GM23248 (cell line): Measurements from ENCODE around the gene COMMD1. TPM values are rescaled to one million over a fixed set of nuclear protein-coding genes. Genes with fewer than 3 reads are reported as not detected.

Source experiments
- DNase-seq: peaks from one replicate; pipeline ENCODE4 v3.0.0-alpha.2; 2015
- H2AFZ ChIP-seq: fragments of 200-600 bp; sonication (generic); 2 replicates; pipeline ENCODE4 v1.6.1; 2016; ENCODE audit warnings: antibody characterized with exemption
- H3F3A ChIP-seq: fragments of 200-600 bp; sonication (generic); 2 replicates; pipeline ENCODE4 v1.6.1; 2016; ENCODE audit warnings: mild to moderate bottlenecking, antibody characterized with exemption, mixed run types; ENCODE audit not compliant: insufficient read depth
- H3K27ac ChIP-seq: fragments of 200-600 bp; sonication (generic); 2 replicates; pipeline ENCODE4 v1.5.1; 2016; ENCODE audit warnings: mild to moderate bottlenecking
- H3K27me3 ChIP-seq: fragments of 200-600 bp; sonication (generic); replicated peaks from 2 replicates; pipeline ENCODE4 v1.6.1; 2016; ENCODE audit warnings: mild to moderate bottlenecking; ENCODE audit not compliant: insufficient read depth
- H3K36me3 ChIP-seq: fragments of 200-600 bp; sonication (generic); 2 replicates; pipeline ENCODE4 v1.6.1; 2016; ENCODE audit warnings: low read depth, mild to moderate bottlenecking
- H3K4me1 ChIP-seq: fragments of 200-600 bp; sonication (generic); 2 replicates; pipeline ENCODE4 v1.6.1; 2016; ENCODE audit warnings: mild to moderate bottlenecking; ENCODE audit not compliant: insufficient read depth
- H3K4me2 ChIP-seq: fragments of 200-600 bp; sonication (generic); one replicate; pipeline ENCODE4 v1.6.1; 2016; ENCODE audit warnings: mild to moderate bottlenecking; ENCODE audit not compliant: unreplicated experiment
- H3K4me3 ChIP-seq: fragments of 200-600 bp; sonication (generic); 2 replicates; pipeline ENCODE4 v1.5.1; 2016; ENCODE audit warnings: mild to moderate bottlenecking
- H3K79me2 ChIP-seq: fragments of 200-600 bp; sonication (generic); 2 replicates; pipeline ENCODE4 v1.6.1; 2016; ENCODE audit warnings: mild to moderate bottlenecking; ENCODE audit not compliant: insufficient read depth
- H3K9ac ChIP-seq: fragments of 200-600 bp; sonication (generic); 2 replicates; pipeline ENCODE4 v1.6.1; 2016; ENCODE audit warnings: mild to moderate bottlenecking
- H3K9me2 ChIP-seq: fragments of 200-600 bp; sonication (generic); 2 replicates; pipeline ENCODE4 v1.6.1; 2016; ENCODE audit warnings: mixed run types, mild to moderate bottlenecking, moderate library complexity; ENCODE audit not compliant: insufficient read depth
- H3K9me3 ChIP-seq: fragments of 200-600 bp; sonication (generic); one replicate; pipeline ENCODE4 v1.6.1; 2017; ENCODE audit warnings: low read depth
- H4K20me1 ChIP-seq: fragments of 200-600 bp; sonication (generic); 2 replicates; pipeline ENCODE4 v1.6.0; 2016; ENCODE audit not compliant: insufficient read depth
- EZH2 ChIP-seq: fragments of 200-600 bp; sonication (generic); IDR thresholded peaks from 2 replicates; pipeline ENCODE4 v1.6.1; 2018; ENCODE audit warnings: antibody characterized with exemption, mild to moderate bottlenecking; ENCODE audit not compliant: insufficient read depth, poor library complexity, severe bottlenecking
- EZH2phosphoT487 ChIP-seq: fragments of 200-600 bp; sonication (generic); IDR thresholded peaks from 2 replicates; pipeline ENCODE4 v1.6.1; 2018; ENCODE audit warnings: antibody characterized with exemption, moderate library complexity, mild to moderate bottlenecking, low read depth; ENCODE audit not compliant: insufficient read depth
- WGBS, 2 experiments: methylation state at CpG; one replicate each; pipeline ENCODE4 v1.1.6; 2015 to 2017; ENCODE audit warnings: low lambda C conversion rate in 2 of 2, low coverage in 1 of 2; ENCODE audit errors: missing lambda C conversion rate in 2 of 2; 5-methylcytosine and 5-hydroxymethylcytosine counted together
- in situ Hi-C: fragments of 300-500 bp; cut with MboI; formaldehyde crosslinking; loops from 2 replicates; pipeline ENCODE4 v1.15.0; 2020
- polyA plus RNA-seq: library from polyadenylated mRNA; unstranded; fragments of >200 nt; fragmentation: Nextera tagmentation; extraction: Ambion mirVana; gene quantifications from 2 replicates; pipeline ENCODE4 v1.2.1, GENCODE V29; 2016
- total RNA-seq: library from RNA; depleted of rRNA; stranded (reverse); fragments of >200 nt; shearing (Covaris generic); gene quantifications from 2 replicates; pipeline ENCODE4 v1.2.3, GENCODE V29; 2014

Gene COMMD1
- total and polyA plus RNA-seq, 2 experiments from 2014 or later = 40.5 to 74.2 TPM

DNA sequence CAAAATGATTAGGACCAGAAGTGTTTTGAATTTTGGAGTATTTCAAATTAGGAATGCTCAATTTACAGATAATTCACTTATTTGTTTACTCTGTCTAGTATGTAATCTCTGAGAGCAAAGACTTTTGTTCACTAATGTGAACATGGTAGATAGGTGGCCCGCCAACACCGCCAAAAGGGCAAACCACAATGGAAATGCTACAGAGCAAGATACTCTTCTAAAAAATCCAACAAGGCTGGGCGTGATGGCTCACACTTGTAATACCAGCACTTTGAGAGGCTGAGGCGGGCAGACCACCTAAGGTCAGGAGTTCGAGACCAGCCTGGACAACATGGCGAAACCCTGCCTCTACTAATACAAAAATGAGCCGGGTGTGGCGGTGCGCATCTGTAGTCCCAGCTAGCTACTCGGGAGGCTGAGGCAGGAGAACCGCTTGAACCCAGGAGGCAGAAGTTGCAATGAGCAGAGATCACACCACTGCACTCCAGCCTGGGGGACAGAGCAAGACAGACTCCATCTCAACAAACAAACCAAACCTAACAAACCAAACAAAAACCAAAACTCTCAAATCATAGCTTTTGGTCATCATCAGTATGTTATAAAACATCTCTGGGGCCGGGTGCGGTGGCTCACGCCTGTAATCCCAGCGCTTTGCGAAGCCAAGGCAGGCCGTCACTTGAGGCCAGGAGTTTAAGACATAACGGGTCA, 19.4 kb upstream of the COMMD1 start:
- Histone ChIP-seq H3K9ac (no peak overlapping the region), H3K9me3 (no peaks in the 10 kb centered on the region), H3K4me3 (peak overlapping the region; percentile 91), H3K27me3 (no peaks in the 10 kb centered on the region), H3K36me3 (peaks cover 36% of the 10 kb centered on the region), H3K27ac (no peak overlapping the region), H2AFZ (no peak overlapping the region), H3K4me1 (peaks cover 11% of the 10 kb centered on the region; the same call in 1 of the 2 replicates), H4K20me1 (peaks cover 10% of the 10 kb centered on the region; the same call in 1 of the 2 replicates), H3K79me2 (peaks cover 73% of the 10 kb centered on the region), H3K9me2 (no peaks in the 10 kb centered on the region), H3K4me2 (peak overlapping the region; percentile 91), H3F3A (no peaks in the 10 kb centered on the region)
- TF ChIP-seq EZH2phosphoT487 (no peak), EZH2 (no peak)
- no peak for DNase-seq
- in situ Hi-C loops = no loop called here
- WGBS, 2 experiments = 92 to 94% methylated on average over 18 of the region's 18 CpGs

DNA sequence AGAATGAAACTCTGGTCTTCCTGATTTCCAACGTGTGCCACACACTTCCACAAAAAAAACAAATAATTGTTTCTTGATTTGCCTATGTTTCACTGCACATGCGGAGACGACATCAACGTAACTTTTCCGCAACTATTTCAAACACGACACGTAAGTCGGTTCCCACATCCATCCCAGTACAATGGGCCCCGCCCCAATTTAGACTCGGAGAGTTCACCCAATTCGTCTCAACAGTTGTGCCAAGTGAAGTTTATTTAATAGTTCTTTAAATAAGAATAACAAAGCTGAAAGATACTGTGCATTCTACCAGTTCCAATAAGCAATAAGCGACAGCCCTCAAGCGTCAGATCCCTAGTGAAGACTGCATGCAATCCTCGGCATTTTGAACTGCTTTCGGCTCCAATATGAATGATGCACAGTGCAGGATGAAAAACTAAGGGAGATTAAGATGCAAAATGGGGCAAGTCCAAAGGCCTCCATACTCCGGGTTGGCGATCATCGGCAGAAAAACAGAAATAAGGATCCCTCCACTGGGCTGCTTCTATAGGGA, 17.7 kb upstream of the COMMD1 start:
- Histone ChIP-seq H4K20me1 (peaks cover 10% of the 10 kb centered on the region; the same call in 1 of the 2 replicates), H3K27me3 (no peaks in the 10 kb centered on the region), H3K79me2 (peaks cover 56% of the 10 kb centered on the region), H3K9ac (peak overlapping the region; percentile 98), H3F3A (no peaks in the 10 kb centered on the region), H3K27ac (peak overlapping the region; percentile 90), H3K4me3 (peak overlapping the region; percentile 91), H3K36me3 (peaks cover 20% of the 10 kb centered on the region), H2AFZ (peak overlapping the region; percentile 80), H3K9me2 (no peaks in the 10 kb centered on the region), H3K9me3 (no peaks in the 10 kb centered on the region), H3K4me1 (peaks cover 11% of the 10 kb centered on the region; the same call in 1 of the 2 replicates), H3K4me2 (peak overlapping the region; percentile 91)
- TF ChIP-seq EZH2 (no peak), EZH2phosphoT487 (no peak)
- peak; percentile 80 for DNase-seq
- in situ Hi-C loops = no loop called here
- WGBS, 2 experiments = 0 to 1% methylated on average over 18 of the region's 18 CpGs

DNA sequence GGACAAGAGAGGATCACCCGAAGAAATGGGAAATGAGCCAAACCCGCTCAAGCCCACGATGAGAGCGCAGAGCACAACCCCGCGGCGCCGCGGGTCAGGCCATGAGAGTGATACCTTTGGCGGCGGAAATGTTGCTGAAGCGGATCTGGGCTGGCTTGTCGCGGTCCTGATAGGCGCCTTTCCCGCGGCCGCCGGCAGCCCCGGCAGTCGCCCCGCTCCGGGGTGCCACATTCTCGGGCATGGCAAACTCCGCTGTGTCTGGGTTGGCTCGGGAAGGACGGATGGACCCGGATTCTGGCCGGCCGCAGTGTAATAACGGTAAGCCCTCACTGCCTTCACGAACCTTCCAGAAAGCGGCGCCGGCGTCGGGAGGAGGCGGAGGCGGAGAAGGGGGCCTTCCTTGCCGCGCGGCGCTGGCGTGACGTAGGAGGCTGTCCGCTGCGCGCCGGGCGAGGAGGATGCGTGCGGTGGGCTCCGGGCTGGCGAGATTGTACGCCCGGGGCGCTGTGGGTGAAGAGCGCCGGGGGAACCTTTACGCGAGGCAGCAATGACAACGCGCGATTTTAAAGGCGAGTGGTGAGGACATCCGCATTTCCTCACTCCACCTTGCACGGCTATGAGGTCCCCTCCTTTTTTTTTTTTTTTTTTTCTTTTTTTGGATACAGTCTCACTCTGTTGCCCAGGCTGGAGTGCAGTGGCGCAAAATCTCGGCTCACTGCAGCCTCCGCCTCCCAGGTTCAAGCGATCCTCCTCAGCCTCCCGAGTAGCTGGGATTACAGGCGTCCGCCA, 17.0 kb upstream of the COMMD1 start, which contains the start of gene CCT4:
TSS of gene CCT4 (minus strand) at position 390 of the 789 bp plus-strand sequence. CDS start at position 241, 149 bp downstream.
- in situ Hi-C loops = no loop called here
- Histone ChIP-seq H3K4me3 (peak within 1 kb of the TSS; percentile 91), H3K36me3 (peaks cover 14% of the 10 kb centered on the region; the same call in 1 of the 2 replicates), H3K9me2 (no peaks in the 10 kb centered on the region), H3K27me3 (no peaks in the 10 kb centered on the region), H3K4me2 (peak within 1 kb of the TSS; percentile 91), H3K9ac (peak within 1 kb of the TSS; percentile 98), H3K79me2 (peaks cover 49% of the 10 kb centered on the region), H2AFZ (peak within 1 kb of the TSS; percentile 80), H3K4me1 (peaks cover 11% of the 10 kb centered on the region; the same call in 1 of the 2 replicates), H3K9me3 (no peaks in the 10 kb centered on the region), H4K20me1 (peaks cover 10% of the 10 kb centered on the region; the same call in 1 of the 2 replicates), H3F3A (no peaks in the 10 kb centered on the region), H3K27ac (peak within 1 kb of the TSS; percentile 90)
- no peak for TF ChIP-seq EZH2
- DNase-seq = peak; percentile 91
- 2 to 4% methylated on average over 73 to 74 of the region's 74 CpGs for WGBS, 2 experiments

DNA sequence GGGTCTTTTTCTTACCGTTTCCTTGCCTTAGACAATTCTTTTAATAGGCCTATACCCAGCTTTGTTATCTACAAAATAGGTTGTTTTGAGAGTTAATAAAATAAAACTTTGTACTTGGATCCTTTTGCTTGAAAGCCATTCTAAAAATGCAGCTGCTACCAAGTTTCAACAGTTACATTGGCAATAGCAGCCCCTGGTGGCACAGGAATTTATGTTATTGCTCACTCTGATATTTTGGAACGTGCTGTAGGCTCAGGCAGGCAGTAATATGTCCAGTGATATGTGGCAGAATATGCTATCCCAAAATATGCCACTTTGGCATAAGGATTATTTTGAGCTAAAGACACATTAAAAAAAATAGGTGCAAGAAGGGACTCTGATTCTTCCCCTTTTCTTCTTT, 6.7 kb upstream of the COMMD1 start:
- Histone ChIP-seq H3K4me3 (no peak overlapping the region), H4K20me1 (no peaks in the 10 kb centered on the region), H3K27ac (no peak overlapping the region), H3K4me2 (no peak overlapping the region), H3K9me3 (no peaks in the 10 kb centered on the region), H3K4me1 (no peaks in the 10 kb centered on the region), H3K79me2 (no peaks in the 10 kb centered on the region), H2AFZ (no peak overlapping the region), H3K36me3 (no peaks in the 10 kb centered on the region), H3K27me3 (no peaks in the 10 kb centered on the region), H3F3A (no peaks in the 10 kb centered on the region), H3K9ac (no peak overlapping the region), H3K9me2 (no peaks in the 10 kb centered on the region)
- peak; percentile 47 for DNase-seq
- in situ Hi-C loops = no loop called here
- TF ChIP-seq EZH2phosphoT487 (no peak), EZH2 (no peak)
- WGBS, 2 experiments = 22 to 27% methylated on average over 2 of the region's 2 CpGs
